GM18867 (cell line): Measurements from ENCODE around the gene PATE2.

Source experiments
- ATAC-seq: cut with Tn5 transposase; IDR thresholded peaks from one replicate; pipeline ENCODE4 v1.9.1; 2021; ENCODE audit warnings: mild to moderate bottlenecking, moderate library complexity; ENCODE audit not compliant: unreplicated experiment

The PATE2 gene

GRCh38 chr11:125778728-125779127 lies at the start of gene PATE2:
PATE2 (minus strand) TSS chr11:125778828; CDS start chr11:125778773, 55 bp downstream.
- ATAC-seq = no peak

- no peak for ATAC-seq
These were observed 29.3 kb upstream of the PATE2 start for GRCh38 chr11:125807909-125808308.

GRCh38 chr11:125802387-125802786 lies 23.8 kb upstream of the PATE2 start:
- ATAC-seq = no peak

DNA sequence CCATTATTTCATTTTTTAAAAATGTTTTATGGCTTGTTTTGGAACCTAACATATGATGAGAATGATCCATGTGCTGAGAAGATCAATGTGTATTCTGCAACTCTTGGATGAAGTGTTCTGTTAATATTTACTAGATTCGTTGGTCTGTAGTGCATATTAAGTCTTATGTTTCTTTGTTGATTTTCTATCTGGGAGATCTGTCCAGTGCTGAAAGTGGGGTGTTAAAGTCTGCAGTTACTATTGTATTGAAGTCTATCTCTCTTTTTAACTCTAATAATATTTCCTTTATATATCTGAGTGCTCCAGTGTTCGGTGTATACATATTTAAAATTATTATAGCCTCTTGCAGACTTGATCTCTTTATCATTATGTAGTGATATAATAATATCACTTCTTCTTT lies 21.2 kb upstream of the PATE2 start:
- ATAC-seq = no peak

- no peak for ATAC-seq
These were observed 19.0 kb upstream of the PATE2 start for GRCh38 chr11:125797641-125798040.

- ATAC-seq = no peak
These were observed 12.2 kb upstream of the PATE2 start for GRCh38 chr11:125790825-125791224.

- ATAC-seq = no peak
These were observed 9.2 kb upstream of the PATE2 start, which contains the start of gene PATE3 for GRCh38 chr11:125787827-125788226. PATE3 (plus strand) TSS chr11:125788127; CDS start chr11:125788152, 25 bp downstream.

- no peak for ATAC-seq
These were observed 6.0 kb upstream of the PATE2 start for GRCh38 chr11:125784678-125785077.

DNA sequence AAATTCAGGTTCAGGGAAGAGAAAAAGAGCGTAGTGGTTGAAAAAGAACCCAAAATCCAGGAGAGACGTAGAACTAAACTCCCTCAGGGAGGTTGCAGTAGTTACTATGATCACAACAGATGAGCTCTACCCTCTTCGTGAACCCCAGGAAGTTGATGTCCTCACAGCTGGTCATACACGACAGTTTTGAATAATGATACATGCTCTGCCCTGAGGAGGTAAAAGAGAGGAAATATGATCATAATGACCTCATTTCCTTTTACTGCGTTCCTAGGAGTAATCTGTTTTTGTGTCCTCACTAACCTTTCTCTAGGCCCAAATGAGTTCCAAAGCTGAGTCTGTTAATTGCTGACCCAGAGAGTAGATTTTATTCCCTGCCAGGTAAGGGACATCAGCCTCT lies 1.3 kb downstream of the PATE2 start:
- ATAC-seq = no peak

DNA sequence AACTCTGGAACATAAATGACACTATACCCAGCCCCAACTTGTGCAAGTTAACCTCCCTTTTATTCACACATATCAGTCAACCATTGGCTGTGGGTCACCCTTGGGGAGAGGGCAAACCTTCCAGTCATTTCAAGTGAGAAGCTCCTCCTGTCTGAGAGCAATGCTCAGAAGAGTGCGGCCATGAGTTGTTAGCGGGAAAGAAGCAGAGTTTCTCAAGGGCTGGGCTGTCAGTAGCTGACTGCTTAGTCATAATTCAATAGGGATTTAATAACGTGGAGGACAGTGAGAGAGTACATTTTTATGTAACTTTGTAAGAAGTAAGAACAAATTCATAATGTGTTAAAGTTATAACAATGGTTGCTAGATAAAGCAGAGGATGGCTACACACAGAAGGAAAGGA lies 5.1 kb downstream of the PATE2 start:
- ATAC-seq = no peak

- no peak for ATAC-seq
These were observed 5.7 kb downstream of the PATE2 start for GRCh38 chr11:125772834-125773505.

DNA sequence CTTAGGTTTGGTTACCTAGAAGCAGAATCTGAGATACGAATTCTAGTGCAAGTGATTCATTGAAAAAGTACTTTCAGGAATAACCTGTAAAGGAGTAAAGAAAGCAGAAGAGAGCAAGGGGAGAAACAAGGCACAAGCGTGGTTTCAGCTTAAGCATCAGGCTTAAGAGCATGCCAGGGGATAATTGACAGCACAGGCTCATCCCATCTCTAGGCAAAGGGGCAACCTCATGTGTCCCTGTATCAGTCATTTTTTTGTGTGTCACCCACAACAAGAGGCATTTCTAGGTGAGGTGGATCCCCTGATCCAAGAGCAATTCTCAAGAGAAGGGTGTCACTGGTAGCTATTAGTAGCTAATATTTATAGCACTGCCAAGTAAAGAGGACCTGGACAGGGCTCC lies 8.0 kb downstream of the PATE2 start:
- no peak for ATAC-seq

DNA sequence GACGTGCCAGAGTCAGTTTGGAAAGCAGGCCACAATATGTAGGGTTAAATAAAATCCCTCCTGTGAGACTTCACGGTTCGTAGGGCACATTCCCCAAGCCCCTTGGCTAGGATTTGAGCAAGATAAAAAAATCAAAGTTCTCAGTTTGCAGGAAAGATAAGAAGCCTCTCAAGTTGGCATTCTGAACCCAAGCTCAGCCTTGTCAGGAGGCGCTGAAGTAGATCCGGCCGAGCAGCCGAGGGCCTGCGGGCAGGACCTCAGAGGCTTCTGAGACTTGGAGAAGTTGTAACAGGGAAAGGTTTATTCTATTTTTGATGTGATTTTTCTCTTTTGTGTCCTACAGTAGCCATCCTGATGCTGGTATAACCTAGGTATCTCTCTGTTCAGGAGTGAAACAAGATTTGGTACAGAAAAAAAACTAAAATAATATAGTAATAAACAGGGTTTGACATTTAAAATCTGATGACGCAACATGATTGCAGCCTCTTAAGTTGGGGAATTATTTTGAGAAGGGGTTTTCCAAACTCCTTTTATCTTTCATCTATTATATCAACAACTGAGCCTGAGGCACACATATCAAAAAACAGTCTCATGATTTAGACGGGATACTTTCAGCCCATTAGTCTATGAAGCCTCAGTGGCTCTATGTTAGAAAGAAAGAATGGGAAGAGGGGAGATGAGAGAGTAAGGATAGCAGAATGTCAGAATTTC lies 10.1 kb downstream of the PATE2 start:
- no peak for ATAC-seq

DNA sequence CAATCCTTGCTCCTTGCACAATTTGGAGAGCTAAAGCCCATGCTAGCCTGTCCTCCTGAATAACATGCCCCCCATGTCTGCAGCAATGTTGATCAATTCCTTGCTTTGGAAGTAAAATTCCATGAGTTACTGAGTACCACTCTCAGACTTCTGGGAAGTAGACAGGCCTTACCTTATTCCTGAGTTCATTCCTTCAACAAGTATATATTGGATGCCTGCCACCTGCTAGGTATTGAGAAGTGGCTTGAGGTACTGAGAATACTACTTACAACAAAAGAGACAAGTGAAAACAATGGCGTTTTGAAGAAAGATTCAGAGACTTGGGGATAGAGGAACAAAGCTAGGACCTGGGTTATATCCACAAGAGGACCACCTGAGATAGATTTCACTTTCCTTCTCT lies 12.4 kb downstream of the PATE2 start:
- ATAC-seq = no peak

GRCh38 chr11:125763483-125763882 lies 15.1 kb downstream of the PATE2 start:
- no peak for ATAC-seq

DNA sequence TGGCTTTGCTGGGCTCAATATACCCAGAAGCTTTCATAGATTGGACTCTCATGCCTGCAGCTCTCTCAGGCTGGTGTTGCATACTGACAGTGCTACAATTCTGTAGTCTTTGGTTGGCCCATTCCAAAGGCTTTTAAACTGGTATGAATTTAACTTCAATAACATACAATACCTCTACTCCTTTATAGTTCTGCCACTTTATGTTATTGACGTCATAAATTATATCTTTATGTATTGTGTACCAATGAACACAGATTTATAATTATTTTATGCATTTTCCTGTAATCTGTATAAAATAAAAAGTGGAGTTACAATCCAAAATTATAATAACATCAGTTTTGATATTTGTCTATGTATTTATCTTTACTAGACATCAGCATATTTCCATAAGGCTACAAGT lies 16.2 kb downstream of the PATE2 start:
- ATAC-seq = no peak

- ATAC-seq = no peak
These were observed 22.6 kb downstream of the PATE2 start for GRCh38 chr11:125756050-125756449.

DNA sequence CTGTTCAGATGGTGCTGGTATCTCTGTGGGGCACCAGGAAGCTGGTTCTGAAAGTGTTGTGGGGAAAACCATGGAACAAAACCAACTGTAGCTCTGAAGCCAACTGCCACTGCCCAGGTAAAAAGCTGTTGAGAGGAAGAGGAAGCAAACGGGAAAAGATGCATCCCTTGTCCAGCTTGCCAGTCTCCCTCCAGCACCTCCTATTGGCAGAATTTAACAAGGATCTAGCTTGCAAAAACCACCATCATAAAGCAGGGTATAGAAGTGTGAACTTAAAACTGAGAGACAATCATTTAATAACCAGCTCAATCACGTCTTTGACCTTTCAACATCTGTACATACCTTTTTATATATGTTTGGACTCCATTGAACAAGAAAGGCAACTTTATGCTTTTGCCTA lies 28.0 kb downstream of the PATE2 start:
- no peak for ATAC-seq

GRCh38 chr11:125745979-125746378 lies 32.6 kb downstream of the PATE2 start, which contains the start of gene PATE1:
PATE1 (plus strand) TSS chr11:125746279; CDS start chr11:125746305, 26 bp downstream.
- no peak for ATAC-seq

- no peak for ATAC-seq
These were observed 34.9 kb downstream of the PATE2 start for GRCh38 chr11:125743681-125744080.

DNA sequence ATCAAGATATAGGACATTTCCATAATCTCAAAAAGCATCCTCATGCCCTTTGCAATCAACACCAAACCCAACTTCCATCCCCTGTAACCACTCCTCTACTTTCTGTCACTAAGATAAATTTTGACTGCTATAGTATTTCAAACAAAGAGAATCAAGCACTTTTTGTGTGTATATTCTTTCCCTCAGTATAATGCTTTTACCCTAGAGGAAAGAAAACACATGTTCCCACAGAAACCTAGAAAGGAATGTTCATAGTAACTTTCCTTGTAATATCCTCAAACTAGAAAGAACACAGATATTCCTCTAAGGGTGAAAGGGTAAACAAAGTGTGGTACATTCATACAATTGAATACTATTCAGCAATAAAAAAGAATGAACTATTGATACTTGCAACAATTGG lies 38.0 kb downstream of the PATE2 start:
- no peak for ATAC-seq

GRCh38 chr11:125728969-125729368 lies 49.7 kb downstream of the PATE2 start:
- no peak for ATAC-seq
